ENCODE measurements around the gene KIF22. TPM values are rescaled to one million over a fixed set of nuclear protein-coding genes. Genes with fewer than 3 reads are reported as not detected.
A peak's percentile ranks its signal among the peaks of the same experiment; 100 is the strongest.
"Not testable (repeated sequence)": the region's sequence is repeated elsewhere in the genome, so short reads cannot be mapped to it uniquely, and the experiment has no call there.

KIF22 gene
- total RNA-seq, 1 donor from 2014 or later, result 20.0 TPM

DNA sequence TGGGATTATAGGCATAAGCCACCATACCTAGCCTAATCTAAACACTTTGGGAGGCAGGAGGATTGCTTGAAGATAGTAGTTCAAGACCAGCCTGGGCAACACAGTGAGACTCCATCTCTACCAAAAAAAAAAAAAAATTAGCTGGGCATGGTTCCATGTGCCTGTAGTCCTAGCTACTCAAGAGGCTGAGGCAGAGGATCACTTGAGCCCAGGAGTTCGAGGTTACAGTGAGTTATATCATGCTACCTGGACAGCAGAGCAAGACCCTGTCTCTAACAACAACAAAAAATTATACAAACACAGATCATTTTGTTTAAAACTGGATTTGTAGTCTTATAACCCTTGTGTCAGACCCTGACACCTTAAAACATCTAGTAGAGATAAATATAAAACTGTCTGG, 37.0 kb upstream of the KIF22 start:
- Mint-ChIP-seq H3K27ac (ENCODE audit: unreplicated experiment) (no peak overlapping the region), H3K9me3 (ENCODE audit: unreplicated experiment) (no peaks in the 10 kb centered on the region), H3K4me1 (ENCODE audit: unreplicated experiment) (peaks cover 14% of the 10 kb centered on the region), H3K36me3 (ENCODE audit: unreplicated experiment) (no peaks in the 10 kb centered on the region), H3K27me3 (ENCODE audit: unreplicated experiment) (peaks cover 3% of the 10 kb centered on the region), H3K4me3 (ENCODE audit: unreplicated experiment) (no peak overlapping the region)
- no peak for TF ChIP-seq CTCF (IDR thresholded peaks at IDR 0.05)
- DNase-seq (ENCODE audit: extremely low spot score, unreplicated experiment), result no peak

DNA sequence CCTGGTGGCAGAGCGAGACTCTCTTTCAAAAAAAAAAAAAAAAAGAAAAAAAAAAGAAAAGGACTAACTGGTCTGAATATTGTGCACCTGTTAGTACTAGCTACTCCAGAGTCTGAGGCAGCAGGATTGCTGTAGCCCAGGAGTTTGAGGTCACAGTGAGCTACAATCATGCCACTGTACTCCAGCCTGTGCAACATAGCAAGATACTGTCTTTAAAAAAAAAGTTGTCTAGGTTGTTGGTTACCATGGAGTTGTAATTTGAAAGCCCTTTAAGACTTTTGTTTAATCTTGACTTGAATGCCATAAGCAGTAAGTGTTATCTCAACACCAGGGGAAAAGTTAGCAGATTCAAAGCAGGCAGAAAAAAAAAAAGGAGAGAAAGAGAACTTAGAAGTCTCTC, 33.9 kb upstream of the KIF22 start:
- TF ChIP-seq CTCF (IDR thresholded peaks at IDR 0.05), result no peak
- peaks cover 3% of the 10 kb centered on the region for H3K27me3 Mint-ChIP-seq (ENCODE audit: unreplicated experiment)
- peaks cover 15% of the 10 kb centered on the region for H3K4me1 Mint-ChIP-seq (ENCODE audit: unreplicated experiment)
- no peak overlapping the region for H3K27ac Mint-ChIP-seq (ENCODE audit: unreplicated experiment)
- no peak for DNase-seq (ENCODE audit: extremely low spot score, unreplicated experiment)
- H3K9me3 Mint-ChIP-seq (ENCODE audit: unreplicated experiment), result no peaks in the 10 kb centered on the region
- H3K4me3 Mint-ChIP-seq (ENCODE audit: unreplicated experiment), result no peak overlapping the region
- no peaks in the 10 kb centered on the region for H3K36me3 Mint-ChIP-seq (ENCODE audit: unreplicated experiment)

DNA sequence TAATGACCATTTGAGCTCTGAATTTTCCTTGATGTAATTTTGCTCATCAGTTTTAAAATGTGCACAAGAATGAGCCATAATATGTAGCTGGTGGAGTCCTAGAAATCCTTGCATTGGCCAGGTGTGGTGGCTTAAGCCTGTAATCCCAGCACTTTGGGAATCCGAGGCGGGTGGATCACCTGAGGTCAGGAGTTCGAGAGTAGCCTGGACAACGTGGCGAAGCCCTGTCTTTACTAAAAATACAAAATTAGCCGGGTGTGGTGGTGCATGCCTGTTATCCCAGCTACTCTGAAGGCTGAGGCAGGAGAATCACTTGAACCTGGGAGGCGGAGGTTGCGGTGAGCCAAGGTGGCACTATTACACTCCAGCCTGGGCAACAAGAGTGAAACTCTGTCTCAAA, 33.5 kb upstream of the KIF22 start:
- peaks cover 15% of the 10 kb centered on the region for H3K4me1 Mint-ChIP-seq (ENCODE audit: unreplicated experiment)

GRCh38 chr16:29757950-29758466, 32.5 kb upstream of the KIF22 start:
- Mint-ChIP-seq H3K9me3 (ENCODE audit: unreplicated experiment) (no peaks in the 10 kb centered on the region), H3K27ac (ENCODE audit: unreplicated experiment) (peak overlapping the region; percentile 83), H3K4me3 (ENCODE audit: unreplicated experiment) (no peak overlapping the region), H3K36me3 (ENCODE audit: unreplicated experiment) (no peaks in the 10 kb centered on the region), H3K27me3 (ENCODE audit: unreplicated experiment) (peaks cover 4% of the 10 kb centered on the region), H3K4me1 (ENCODE audit: unreplicated experiment) (peaks cover 15% of the 10 kb centered on the region)
- DNase-seq (ENCODE audit: extremely low spot score, unreplicated experiment), result no peak
- TF ChIP-seq CTCF (IDR thresholded peaks at IDR 0.05), result no peak

More for the DNA sequence above, 33.5 kb upstream of the KIF22 start:
- not testable (repeated sequence) for DNase-seq (ENCODE audit: extremely low spot score, unreplicated experiment); H3K27me3 Mint-ChIP-seq (ENCODE audit: unreplicated experiment); H3K9me3 Mint-ChIP-seq (ENCODE audit: unreplicated experiment); H3K4me3 Mint-ChIP-seq (ENCODE audit: unreplicated experiment); H3K36me3 Mint-ChIP-seq (ENCODE audit: unreplicated experiment); H3K27ac Mint-ChIP-seq (ENCODE audit: unreplicated experiment)

- no peak overlapping the region for H3K27ac Mint-ChIP-seq (ENCODE audit: unreplicated experiment)
- no peaks in the 10 kb centered on the region for H3K9me3 Mint-ChIP-seq (ENCODE audit: unreplicated experiment)
- no peak for DNase-seq (ENCODE audit: extremely low spot score, unreplicated experiment)
- TF ChIP-seq CTCF (IDR thresholded peaks at IDR 0.05), result no peak
- H3K4me3 Mint-ChIP-seq (ENCODE audit: unreplicated experiment), result no peak overlapping the region
- peaks cover 5% of the 10 kb centered on the region for H3K27me3 Mint-ChIP-seq (ENCODE audit: unreplicated experiment)
- H3K4me1 Mint-ChIP-seq (ENCODE audit: unreplicated experiment), result peaks cover 15% of the 10 kb centered on the region
- H3K36me3 Mint-ChIP-seq (ENCODE audit: unreplicated experiment), result no peaks in the 10 kb centered on the region
Measured at GRCh38 chr16:29760567-29761279, 29.8 kb upstream of the KIF22 start.

- not testable (repeated sequence) for H3K36me3 Mint-ChIP-seq (ENCODE audit: unreplicated experiment); H3K4me3 Mint-ChIP-seq (ENCODE audit: unreplicated experiment); DNase-seq (ENCODE audit: extremely low spot score, unreplicated experiment); H3K9me3 Mint-ChIP-seq (ENCODE audit: unreplicated experiment); H3K27me3 Mint-ChIP-seq (ENCODE audit: unreplicated experiment); H3K27ac Mint-ChIP-seq (ENCODE audit: unreplicated experiment)
- H3K4me1 Mint-ChIP-seq (ENCODE audit: unreplicated experiment), result peaks cover 15% of the 10 kb centered on the region
Measured at GRCh38 chr16:29761280-29761651, 29.3 kb upstream of the KIF22 start.
